ENCODE measurements around the gene GALNT2.

DNA sequence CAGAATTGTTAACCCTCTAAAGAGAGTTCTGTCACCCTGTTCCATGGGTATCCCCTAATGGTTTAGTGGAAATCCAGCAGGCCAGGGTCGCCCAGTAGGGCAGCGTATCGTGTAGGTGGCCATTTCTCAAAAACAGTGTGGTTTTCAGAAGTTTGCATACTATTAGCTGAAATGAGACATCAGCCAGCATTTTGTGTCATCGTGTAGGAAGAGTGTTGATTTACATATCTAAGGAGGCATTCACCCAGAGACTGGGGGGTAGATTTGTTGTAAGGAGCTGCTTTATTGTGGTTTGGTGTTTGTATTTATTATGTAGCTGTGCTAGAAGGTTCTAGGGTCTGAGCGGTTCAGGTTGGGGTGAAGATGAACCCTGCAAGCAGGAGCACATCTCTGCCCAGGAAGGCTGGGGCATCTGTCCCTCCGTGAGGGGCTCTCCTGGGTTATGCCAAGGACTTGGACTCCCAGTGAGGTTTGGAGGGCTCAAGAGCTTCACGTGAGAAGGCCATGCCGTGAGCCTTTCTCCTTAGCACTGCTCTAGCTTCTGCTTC, 184.7 kb downstream of the GALNT2 start:
- no peak for TF ChIP-seq SP1 (IDR thresholded peaks at IDR 0.05; ENCODE audit: low read depth, low read length)
- TF ChIP-seq BRCA1 (IDR thresholded peaks at IDR 0.05; ENCODE audit: low read depth, low read length) = no peak
- no peak for TF ChIP-seq SUZ12 (IDR thresholded peaks at IDR 0.05; ENCODE audit: unreplicated experiment)
- TF ChIP-seq MEF2A (IDR thresholded peaks at IDR 0.05; ENCODE audit: insufficient read depth, low read depth, low read length) = no peak
- no peak for TF ChIP-seq MTA2 (IDR thresholded peaks at IDR 0.05; ENCODE audit: low read depth)
- no peak for TF ChIP-seq NFIC (IDR thresholded peaks at IDR 0.05; ENCODE audit: low read depth, low read length)
- TF ChIP-seq, protein P1, sequence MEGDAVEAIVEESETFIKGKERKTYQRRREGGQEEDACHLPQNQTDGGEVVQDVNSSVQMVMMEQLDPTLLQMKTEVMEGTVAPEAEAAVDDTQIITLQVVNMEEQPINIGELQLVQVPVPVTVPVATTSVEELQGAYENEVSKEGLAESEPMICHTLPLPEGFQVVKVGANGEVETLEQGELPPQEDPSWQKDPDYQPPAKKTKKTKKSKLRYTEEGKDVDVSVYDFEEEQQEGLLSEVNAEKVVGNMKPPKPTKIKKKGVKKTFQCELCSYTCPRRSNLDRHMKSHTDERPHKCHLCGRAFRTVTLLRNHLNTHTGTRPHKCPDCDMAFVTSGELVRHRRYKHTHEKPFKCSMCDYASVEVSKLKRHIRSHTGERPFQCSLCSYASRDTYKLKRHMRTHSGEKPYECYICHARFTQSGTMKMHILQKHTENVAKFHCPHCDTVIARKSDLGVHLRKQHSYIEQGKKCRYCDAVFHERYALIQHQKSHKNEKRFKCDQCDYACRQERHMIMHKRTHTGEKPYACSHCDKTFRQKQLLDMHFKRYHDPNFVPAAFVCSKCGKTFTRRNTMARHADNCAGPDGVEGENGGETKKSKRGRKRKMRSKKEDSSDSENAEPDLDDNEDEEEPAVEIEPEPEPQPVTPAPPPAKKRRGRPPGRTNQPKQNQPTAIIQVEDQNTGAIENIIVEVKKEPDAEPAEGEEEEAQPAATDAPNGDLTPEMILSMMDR (IDR thresholded peaks at IDR 0.05 in 2 of 3, conservative IDR thresholded peaks at IDR 0.05 in 1 of 3; ENCODE audit: control insufficient read depth in 2 of 3, extremely low read depth in 1 of 3, insufficient read depth in 1 of 3, low read depth in 3 of 3, low read length in 3 of 3) = no peak
- no peak for TF ChIP-seq SIX5 (IDR thresholded peaks at IDR 0.05; ENCODE audit: low read depth, low read length, severe bottlenecking)
- TF ChIP-seq TBL1XR1 (IDR thresholded peaks at IDR 0.05; ENCODE audit: low read depth, low read length) = no peak
- TF ChIP-seq POLR2A (IDR thresholded peaks at IDR 0.05; ENCODE audit: low read depth, low read length) = no peak
